B cell (primary cell): Measurements from ENCODE around the gene CHST15.

Experiments
- EZH2 ChIP-seq: IDR thresholded peaks from 2 replicates; pipeline ENCODE4 v1.6.1; 2012; ENCODE audit warnings: borderline replicate concordance, low read depth, mild to moderate bottlenecking, moderate library complexity, low read length; ENCODE audit not compliant: insufficient read depth, poor library complexity, severe bottlenecking
- TF ChIP-seq, protein P1 (sequence below): fragments of 200-600 bp; IDR thresholded peaks from one replicate; pipeline ENCODE4 v1.8.0; 2022; ENCODE audit warnings: antibody characterized with exemption, mild to moderate bottlenecking

DNA sequence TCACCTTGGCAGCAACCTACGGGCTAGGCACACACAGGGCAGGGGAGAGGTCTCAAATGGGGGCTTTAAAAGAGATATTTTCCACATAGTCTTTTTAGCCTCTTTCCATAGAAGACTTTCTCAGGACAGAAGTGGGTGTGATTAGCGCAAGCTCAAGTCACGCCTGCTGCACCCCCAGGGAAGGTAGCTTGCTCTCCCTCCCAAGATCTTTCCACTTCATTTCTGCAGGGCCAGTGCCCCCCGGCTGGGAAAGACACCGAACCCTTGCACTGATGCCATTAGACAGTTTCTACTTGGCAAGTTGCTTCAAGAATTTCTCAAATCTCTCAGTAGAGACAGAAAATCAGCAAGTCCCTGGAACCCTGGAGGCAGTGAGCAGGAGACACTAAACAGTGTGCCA, 19.4 kb downstream of the CHST15 start:
- no peak for TF ChIP-seq EZH2
- TF ChIP-seq, protein P1, sequence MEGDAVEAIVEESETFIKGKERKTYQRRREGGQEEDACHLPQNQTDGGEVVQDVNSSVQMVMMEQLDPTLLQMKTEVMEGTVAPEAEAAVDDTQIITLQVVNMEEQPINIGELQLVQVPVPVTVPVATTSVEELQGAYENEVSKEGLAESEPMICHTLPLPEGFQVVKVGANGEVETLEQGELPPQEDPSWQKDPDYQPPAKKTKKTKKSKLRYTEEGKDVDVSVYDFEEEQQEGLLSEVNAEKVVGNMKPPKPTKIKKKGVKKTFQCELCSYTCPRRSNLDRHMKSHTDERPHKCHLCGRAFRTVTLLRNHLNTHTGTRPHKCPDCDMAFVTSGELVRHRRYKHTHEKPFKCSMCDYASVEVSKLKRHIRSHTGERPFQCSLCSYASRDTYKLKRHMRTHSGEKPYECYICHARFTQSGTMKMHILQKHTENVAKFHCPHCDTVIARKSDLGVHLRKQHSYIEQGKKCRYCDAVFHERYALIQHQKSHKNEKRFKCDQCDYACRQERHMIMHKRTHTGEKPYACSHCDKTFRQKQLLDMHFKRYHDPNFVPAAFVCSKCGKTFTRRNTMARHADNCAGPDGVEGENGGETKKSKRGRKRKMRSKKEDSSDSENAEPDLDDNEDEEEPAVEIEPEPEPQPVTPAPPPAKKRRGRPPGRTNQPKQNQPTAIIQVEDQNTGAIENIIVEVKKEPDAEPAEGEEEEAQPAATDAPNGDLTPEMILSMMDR, result no peak
